Measurements from ENCODE around the gene ATXN7.

Gene ATXN7

GRCh38 chr3:63955036-63955650 is 91.5 kb downstream of the ATXN7 start:
- Mint-ChIP-seq H3K27me3 (no peaks in the 10 kb centered on the region), H3K27ac (peak overlapping the region; percentile 24), H3K4me3 (no peak overlapping the region), H3K4me1 (peaks cover 46% of the 10 kb centered on the region), H3K36me3 (peaks cover 6% of the 10 kb centered on the region), H3K9me3 (no peaks in the 10 kb centered on the region)

DNA sequence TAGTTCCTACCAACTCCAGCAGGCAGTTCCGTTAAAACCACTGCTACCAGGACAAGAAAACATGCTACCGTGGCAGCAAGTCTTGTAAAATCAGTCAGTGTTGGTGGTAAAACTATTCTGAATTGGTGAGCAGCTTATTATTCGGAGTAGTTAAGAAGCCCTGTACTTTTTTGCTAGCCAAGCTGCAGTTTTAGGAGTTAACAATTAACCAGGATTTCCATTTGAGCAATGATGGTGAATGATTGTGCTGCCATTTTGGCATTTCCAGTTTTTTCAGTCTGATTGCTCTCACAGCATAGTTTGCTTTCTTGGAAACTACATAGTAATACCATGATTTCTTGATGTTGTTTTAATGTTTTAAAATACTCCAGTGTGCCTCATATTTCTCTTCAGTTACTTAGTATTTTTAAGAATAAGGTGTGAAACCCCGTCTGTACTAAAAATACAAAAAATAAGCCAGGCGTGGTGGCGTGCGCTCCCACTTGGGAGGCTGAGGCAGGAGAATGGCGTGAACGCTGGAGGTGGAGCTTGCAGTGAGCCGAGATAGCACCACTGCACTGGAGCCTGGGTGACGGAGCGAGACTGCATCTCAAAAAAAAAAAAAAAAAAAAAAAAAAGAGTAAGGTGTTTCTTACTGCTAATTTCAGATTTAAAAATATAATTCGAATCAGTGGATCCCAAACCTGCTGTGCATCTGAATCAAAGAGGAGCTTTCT is 92.3 kb downstream of the ATXN7 start:
- peaks cover 42% of the 10 kb centered on the region for H3K4me1 Mint-ChIP-seq
- H3K27me3 Mint-ChIP-seq: no peaks in the 10 kb centered on the region
- peak overlapping the region; percentile 63 for H3K27ac Mint-ChIP-seq
- H3K36me3 Mint-ChIP-seq: peaks cover 6% of the 10 kb centered on the region
- H3K9me3 Mint-ChIP-seq: no peaks in the 10 kb centered on the region
- no peak overlapping the region for H3K4me3 Mint-ChIP-seq

- Mint-ChIP-seq H3K4me3 (no peak overlapping the region), H3K27ac (peak overlapping the region; percentile 19), H3K36me3 (peaks cover 2% of the 10 kb centered on the region), H3K9me3 (no peaks in the 10 kb centered on the region), H3K27me3 (no peaks in the 10 kb centered on the region), H3K4me1 (peaks cover 49% of the 10 kb centered on the region)
Measured at GRCh38 chr3:63959146-63959545, 95.5 kb downstream of the ATXN7 start.

DNA sequence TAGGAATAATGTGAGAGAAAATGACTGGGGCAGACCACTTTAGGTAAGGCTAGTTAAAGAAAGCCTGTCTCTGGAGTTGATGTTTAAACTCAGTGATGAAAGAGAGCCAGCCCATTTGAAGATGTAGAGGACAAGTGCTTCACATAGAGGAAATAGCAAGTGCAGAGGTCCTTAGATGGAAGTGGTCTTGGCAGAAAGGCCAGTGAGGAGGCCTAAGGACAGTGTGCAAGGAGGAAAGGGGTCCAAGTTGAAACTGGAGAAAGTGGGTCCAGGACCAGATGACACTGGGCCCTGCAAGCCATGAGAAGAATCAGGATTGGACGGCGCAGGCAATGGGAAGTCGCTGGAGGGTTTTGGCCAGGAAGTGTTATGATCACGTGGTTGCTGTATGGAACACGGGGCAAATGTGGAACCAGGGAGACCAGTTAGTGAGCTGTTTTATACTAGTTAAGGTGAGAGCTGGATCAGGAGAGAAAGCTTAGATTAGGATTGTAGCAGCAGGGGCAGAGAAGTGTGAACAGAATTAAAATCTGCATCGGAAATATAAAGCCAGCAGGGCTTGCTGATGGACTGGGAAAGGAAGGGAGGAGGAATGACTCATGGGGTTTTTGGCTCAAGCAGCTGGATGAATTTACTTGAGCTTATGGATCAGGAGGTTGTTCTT is 96.5 kb downstream of the ATXN7 start:
- Mint-ChIP-seq H3K36me3 (peaks cover 1% of the 10 kb centered on the region), H3K9me3 (no peaks in the 10 kb centered on the region), H3K4me3 (peak overlapping the region; percentile 9), H3K4me1 (peaks cover 53% of the 10 kb centered on the region), H3K27me3 (no peaks in the 10 kb centered on the region), H3K27ac (peak overlapping the region; percentile 63)

DNA sequence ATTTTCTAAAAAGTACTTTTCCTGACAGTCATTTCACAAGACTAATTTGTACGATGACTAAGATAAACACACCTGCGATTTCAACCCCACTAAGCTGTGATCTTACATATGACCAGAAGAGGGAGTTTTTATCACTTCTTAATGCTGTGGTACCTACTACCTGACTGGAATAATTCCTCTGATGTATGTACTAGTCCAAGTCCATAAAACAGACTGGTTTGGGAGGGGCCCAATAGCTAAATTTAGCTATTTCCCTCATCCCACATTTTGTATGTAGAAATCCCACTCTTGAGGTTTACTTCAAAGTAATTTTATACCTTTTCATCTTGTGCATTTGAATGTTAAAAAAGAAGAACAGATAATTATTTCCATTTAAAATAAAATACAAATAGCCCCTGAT is 98.2 kb downstream of the ATXN7 start:
- no peaks in the 10 kb centered on the region for H3K9me3 Mint-ChIP-seq
- no peak overlapping the region for H3K27ac Mint-ChIP-seq
- no peaks in the 10 kb centered on the region for H3K27me3 Mint-ChIP-seq
- H3K4me1 Mint-ChIP-seq: peaks cover 66% of the 10 kb centered on the region
- no peaks in the 10 kb centered on the region for H3K36me3 Mint-ChIP-seq
- H3K4me3 Mint-ChIP-seq: no peak overlapping the region

GRCh38 chr3:63963496-63963895 is 99.8 kb downstream of the ATXN7 start:
- no peaks in the 10 kb centered on the region for H3K9me3 Mint-ChIP-seq
- no peaks in the 10 kb centered on the region for H3K27me3 Mint-ChIP-seq
- H3K4me3 Mint-ChIP-seq: no peak overlapping the region
- no peaks in the 10 kb centered on the region for H3K36me3 Mint-ChIP-seq
- H3K27ac Mint-ChIP-seq: peak overlapping the region; percentile 48
- peaks cover 69% of the 10 kb centered on the region for H3K4me1 Mint-ChIP-seq

DNA sequence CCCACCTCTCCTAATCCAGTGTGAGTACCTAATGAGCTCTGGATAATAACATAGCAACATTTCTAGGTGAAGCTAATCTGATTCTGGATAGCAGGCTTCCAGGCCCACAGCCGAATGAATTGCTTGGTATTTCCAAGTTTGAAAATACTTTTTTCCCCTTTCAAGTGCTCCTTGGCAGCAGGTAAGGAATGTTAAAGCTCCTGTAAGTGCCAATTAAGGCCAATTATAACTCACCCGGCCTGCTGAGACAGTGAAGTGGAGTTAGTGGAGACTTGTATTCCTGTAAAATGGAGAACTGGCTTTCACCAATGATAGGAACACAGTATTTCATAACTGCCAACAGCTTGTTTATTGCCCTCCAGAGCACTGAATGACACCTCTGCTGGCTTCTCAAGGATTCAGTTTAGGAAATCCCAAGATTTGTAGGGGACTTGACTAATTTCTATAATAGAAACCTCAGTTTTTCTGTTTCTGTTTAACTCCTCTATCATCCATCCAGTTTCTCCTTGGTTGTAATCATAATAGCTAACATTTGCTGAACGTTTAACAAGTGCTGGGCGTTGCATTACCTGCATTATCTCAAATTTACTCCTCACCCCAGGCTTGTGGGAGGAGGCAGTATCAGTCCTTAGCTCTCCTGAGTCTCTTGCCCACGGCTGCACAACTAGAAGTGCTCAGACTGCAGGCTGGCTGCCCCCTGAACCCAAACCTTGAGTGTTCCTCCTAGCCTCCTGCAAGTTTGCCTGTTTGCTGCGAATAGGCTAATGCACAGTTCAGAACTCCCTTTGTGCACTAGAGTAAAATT is 101.2 kb downstream of the ATXN7 start:
- Mint-ChIP-seq H3K9me3 (no peaks in the 10 kb centered on the region), H3K4me1 (peaks cover 72% of the 10 kb centered on the region), H3K27ac (peak overlapping the region; percentile 68), H3K36me3 (no peaks in the 10 kb centered on the region), H3K27me3 (no peaks in the 10 kb centered on the region), H3K4me3 (no peak overlapping the region)

DNA sequence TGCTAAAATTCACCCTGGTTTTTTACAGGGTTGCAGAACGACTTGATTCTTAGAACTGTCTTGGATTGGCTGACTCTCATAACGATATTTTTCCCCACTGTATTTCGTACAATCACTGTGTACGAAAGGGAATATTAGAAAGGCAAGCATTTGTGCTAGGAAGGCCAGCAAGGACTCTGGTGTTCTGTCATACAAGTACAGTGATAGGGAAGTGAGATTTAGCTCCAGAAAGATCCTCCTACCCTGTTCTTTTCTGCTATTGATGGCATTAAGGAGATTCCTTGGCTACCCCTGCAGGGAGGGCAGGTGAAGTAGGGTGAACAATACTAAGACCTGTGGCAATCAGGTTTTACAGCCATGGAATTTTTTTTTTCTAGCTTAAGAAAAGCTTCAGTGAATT is 102.3 kb downstream of the ATXN7 start:
- no peaks in the 10 kb centered on the region for H3K9me3 Mint-ChIP-seq
- peak overlapping the region; percentile 91 for H3K27ac Mint-ChIP-seq
- no peaks in the 10 kb centered on the region for H3K36me3 Mint-ChIP-seq
- H3K4me1 Mint-ChIP-seq: peaks cover 75% of the 10 kb centered on the region
- no peak overlapping the region for H3K4me3 Mint-ChIP-seq
- H3K27me3 Mint-ChIP-seq: no peaks in the 10 kb centered on the region

GRCh38 chr3:63966871-63967270 is 103.2 kb downstream of the ATXN7 start:
- Mint-ChIP-seq H3K4me1 (peaks cover 82% of the 10 kb centered on the region), H3K9me3 (no peaks in the 10 kb centered on the region), H3K27ac (peak overlapping the region; percentile 91), H3K36me3 (no peaks in the 10 kb centered on the region), H3K27me3 (no peaks in the 10 kb centered on the region), H3K4me3 (peak overlapping the region; percentile 56)

DNA sequence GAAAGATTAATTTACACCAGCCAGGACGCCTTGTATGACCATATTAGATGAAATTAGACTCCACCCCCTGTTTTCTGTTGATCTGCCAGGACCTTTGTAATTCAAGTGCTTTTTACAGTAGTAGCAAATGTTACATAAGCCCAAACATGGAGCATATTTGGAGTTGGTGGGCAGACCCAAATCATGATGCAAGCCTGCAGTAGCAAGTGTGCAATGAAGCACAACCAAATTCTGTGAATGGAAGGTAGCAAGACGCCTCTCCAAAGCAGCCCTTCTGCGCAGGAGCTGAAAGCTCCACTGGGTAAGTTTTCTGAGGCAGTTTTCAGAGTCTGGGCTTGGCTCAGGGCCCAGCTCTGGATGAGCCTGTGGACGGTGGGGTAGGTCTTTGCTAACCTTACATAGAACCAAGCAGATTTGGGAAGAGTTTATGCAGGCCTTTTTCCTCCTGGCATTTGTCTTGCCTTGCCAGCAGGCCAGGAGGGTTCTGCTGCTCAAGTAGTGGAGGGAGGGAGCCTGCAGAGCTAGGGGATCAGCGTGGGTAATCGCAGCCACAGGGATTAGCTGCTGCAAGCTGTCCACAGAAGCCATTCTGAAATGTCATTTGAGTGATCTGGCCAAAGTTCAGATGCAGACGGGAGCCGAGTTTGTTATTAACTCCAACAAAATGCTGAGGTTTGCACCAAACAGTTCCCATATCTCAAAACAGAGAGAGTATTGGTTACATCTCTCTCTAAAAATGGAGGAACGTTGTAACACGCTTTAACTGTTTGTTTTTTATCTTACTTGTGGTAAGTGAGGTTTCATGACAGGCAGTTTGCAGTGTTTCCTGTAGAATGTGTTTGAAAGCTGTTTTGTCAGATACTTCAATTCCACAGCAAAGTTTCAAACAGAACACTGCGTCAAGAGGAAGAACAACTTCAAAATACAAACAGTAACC is 104.3 kb downstream of the ATXN7 start:
- Mint-ChIP-seq H3K4me1 (peaks cover 87% of the 10 kb centered on the region), H3K4me3 (peak overlapping the region; percentile 93), H3K9me3 (no peaks in the 10 kb centered on the region), H3K36me3 (no peaks in the 10 kb centered on the region), H3K27me3 (no peaks in the 10 kb centered on the region), H3K27ac (peak overlapping the region; percentile 95)

- H3K36me3 Mint-ChIP-seq: peaks cover 4% of the 10 kb centered on the region
- no peaks in the 10 kb centered on the region for H3K27me3 Mint-ChIP-seq
- peaks cover 90% of the 10 kb centered on the region for H3K4me1 Mint-ChIP-seq
- peak overlapping the region; percentile 95 for H3K27ac Mint-ChIP-seq
- H3K4me3 Mint-ChIP-seq: peak overlapping the region; percentile 93
- no peaks in the 10 kb centered on the region for H3K9me3 Mint-ChIP-seq
Measured at GRCh38 chr3:63968612-63969350, 105.1 kb downstream of the ATXN7 start.

DNA sequence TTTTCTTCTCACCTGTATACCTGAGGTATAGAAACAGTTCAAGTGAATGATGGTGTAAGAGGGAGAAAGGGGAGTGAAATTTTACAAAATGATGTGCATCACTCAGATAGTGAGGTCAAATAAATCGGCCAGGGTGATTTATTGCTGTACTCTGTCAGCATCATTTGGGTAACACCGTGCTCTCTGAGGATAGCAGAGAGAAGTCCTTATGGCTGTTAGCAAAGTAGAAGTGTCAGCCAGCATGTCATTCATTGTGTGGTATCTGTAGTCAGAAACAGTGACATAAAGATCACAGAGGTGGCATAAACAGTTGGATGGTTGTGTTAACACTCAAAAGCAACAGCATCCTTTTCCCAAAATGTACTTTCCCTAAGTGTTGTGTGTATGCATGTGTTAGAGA is 106.2 kb downstream of the ATXN7 start:
- H3K4me3 Mint-ChIP-seq: peak overlapping the region; percentile 93
- H3K27ac Mint-ChIP-seq: peak overlapping the region; percentile 95
- H3K4me1 Mint-ChIP-seq: peaks cover 95% of the 10 kb centered on the region

DNA sequence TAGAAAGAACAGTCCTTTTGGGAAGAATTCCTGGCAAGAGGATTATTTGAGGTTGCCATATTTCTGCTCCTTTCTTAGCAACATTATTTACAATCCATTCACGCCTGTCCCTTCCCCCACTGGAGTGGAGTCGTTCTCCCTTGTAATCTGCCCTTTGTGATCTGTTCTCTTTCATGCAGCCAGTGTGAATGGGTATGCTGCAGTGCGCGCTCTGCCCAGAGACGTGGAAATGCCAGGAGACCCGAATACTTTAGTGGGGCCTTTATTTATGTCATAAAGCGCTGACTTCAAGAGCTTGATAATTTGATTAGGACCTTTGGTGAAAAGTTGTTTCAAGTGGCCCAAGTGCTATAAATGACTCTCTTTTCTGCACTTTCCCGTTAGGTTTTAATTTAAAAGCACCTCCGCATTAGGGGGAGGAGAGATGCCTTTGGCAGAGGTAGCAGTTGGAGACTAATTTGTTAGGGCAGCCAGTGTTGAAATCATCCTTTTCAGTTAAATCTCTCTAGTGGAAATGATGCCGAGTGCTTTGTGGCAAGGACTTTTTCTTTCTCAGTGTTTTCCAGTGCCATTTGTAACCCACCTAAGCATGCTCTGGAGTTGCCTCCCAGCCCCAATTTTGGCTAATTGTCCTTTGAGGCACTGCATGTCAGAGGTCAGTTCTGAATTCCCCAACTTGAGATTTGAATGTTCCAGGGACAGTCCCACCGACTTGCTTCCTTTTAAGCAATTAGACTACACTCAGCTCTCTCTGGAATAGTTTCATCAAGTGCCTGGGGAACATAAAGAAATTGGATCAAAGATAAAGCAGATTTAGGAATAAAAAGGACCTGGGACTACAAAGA is 107.2 kb downstream of the ATXN7 start:
- no peaks in the 10 kb centered on the region for H3K27me3 Mint-ChIP-seq
- H3K9me3 Mint-ChIP-seq: no peaks in the 10 kb centered on the region
- peak overlapping the region; percentile 93 for H3K4me3 Mint-ChIP-seq
- peak overlapping the region; percentile 95 for H3K27ac Mint-ChIP-seq
- H3K4me1 Mint-ChIP-seq: peaks cover 96% of the 10 kb centered on the region
- peaks cover 4% of the 10 kb centered on the region for H3K36me3 Mint-ChIP-seq

More for the DNA sequence above, 106.2 kb downstream of the ATXN7 start:
- Mint-ChIP-seq H3K36me3 (peaks cover 4% of the 10 kb centered on the region), H3K27me3 (no peaks in the 10 kb centered on the region), H3K9me3 (no peaks in the 10 kb centered on the region)

Data from activated naive CD4-positive, alpha-beta T cell treated with anti-CD3 and anti-CD28 coated beads, Interleukin-2, amount 50 U/mL, for 24 hours (primary cell).